Type B pancreatic cell (in vitro differentiated cells): Measurements from ENCODE around the gene CDK17. TPM values are rescaled to one million over a fixed set of nuclear protein-coding genes. Genes with fewer than 3 reads are reported as not detected.
A peak's percentile ranks its signal among the peaks of the same experiment; 100 is the strongest.

Experiments
- DNase-seq: peaks from one replicate; pipeline ENCODE4 v3.0.0; 2021; ENCODE audit warnings: mixed read lengths; ENCODE audit not compliant: unreplicated experiment; ENCODE audit errors: extremely low spot score
- H3K27ac Mint-ChIP-seq: 2 replicates; pipeline ENCODE4 v1.8.0; 2021; ENCODE audit warnings: mild to moderate bottlenecking, mixed read lengths
- H3K27me3 Mint-ChIP-seq: 2 replicates; pipeline ENCODE4 v1.8.0; 2021; ENCODE audit warnings: mixed read lengths
- H3K36me3 Mint-ChIP-seq: 2 replicates; pipeline ENCODE4 v1.8.0; 2021; ENCODE audit warnings: mixed read lengths
- H3K4me1 Mint-ChIP-seq: one replicate; pipeline ENCODE4 v1.8.0; 2021; ENCODE audit warnings: mixed read lengths; ENCODE audit not compliant: unreplicated experiment
- H3K4me3 Mint-ChIP-seq: 2 replicates; pipeline ENCODE4 v1.8.0; 2021; ENCODE audit warnings: mild to moderate bottlenecking, mixed read lengths
- H3K9me3 Mint-ChIP-seq: 2 replicates; pipeline ENCODE4 v1.8.0; 2021; ENCODE audit warnings: mixed read lengths
- long read RNA-seq: library from polyadenylated mRNA; unstranded; transcript quantifications from one replicate; pipeline ENCODE4 v2.0.0, GENCODE V29; 2020
- total RNA-seq: library from RNA; stranded (reverse); gene quantifications from 2 replicates; pipeline ENCODE4 v1.2.1, GENCODE V29; 2021; ENCODE audit warnings: low replicate concordance
- TF ChIP-seq, protein P1 (sequence below): fragments of 200-600 bp; sonication (generic); conservative IDR thresholded peaks from 2 replicates; pipeline ENCODE4 v1.5.0; 2021; ENCODE audit warnings: antibody characterized with exemption, mild to moderate bottlenecking

Gene CDK17
- 16.8 and 25.2 TPM in 2 replicates for total RNA-seq
- long read RNA-seq, partial matches to known transcripts = 0 of 4 reads
- long read RNA-seq, other reads (novel, unspliced or antisense) = 4 of 4 reads

DNA sequence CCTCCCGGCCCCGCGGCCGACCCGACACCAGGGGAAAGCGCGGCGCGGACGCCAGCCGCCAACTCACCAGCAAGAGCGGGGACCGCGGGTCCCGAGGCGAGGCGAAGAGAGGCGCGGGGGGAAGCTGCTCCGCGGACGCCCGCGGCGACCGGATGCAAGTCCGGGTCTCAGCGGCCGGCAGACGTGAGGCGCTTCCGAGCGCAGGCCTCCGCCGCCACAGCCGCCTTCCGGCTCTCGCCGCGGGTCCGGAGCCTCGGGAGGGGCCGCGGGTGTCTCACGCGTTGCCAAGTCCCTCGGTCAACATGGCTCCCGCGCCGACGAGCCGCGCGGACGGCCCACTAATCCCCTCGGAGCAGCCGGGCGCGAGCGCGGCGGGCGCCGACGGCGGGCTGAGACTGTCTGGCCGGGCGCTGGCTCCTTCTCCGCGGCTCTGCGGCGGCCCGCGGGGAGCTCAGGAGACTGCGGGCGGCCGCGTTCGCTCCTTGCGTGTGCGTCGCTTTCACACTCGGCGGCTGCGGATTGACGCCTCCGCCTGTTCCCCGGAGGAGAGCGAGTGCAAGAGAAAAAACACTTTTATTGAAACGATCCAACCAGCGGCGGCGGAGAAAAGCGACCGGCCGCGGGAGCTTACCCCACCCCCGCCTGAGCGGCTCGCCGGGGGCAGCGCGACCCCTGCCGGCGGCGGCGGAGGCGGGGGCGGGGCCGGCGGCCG is at the start of gene CDK17:
TSS of gene CDK17 (minus strand) at position 521 of the 712 bp plus-strand sequence. CDS start 65,603 bp downstream, outside the sequence.
- TF ChIP-seq, protein P1, sequence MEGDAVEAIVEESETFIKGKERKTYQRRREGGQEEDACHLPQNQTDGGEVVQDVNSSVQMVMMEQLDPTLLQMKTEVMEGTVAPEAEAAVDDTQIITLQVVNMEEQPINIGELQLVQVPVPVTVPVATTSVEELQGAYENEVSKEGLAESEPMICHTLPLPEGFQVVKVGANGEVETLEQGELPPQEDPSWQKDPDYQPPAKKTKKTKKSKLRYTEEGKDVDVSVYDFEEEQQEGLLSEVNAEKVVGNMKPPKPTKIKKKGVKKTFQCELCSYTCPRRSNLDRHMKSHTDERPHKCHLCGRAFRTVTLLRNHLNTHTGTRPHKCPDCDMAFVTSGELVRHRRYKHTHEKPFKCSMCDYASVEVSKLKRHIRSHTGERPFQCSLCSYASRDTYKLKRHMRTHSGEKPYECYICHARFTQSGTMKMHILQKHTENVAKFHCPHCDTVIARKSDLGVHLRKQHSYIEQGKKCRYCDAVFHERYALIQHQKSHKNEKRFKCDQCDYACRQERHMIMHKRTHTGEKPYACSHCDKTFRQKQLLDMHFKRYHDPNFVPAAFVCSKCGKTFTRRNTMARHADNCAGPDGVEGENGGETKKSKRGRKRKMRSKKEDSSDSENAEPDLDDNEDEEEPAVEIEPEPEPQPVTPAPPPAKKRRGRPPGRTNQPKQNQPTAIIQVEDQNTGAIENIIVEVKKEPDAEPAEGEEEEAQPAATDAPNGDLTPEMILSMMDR = peak; percentile 64
- Mint-ChIP-seq H3K4me3 (peak within 1 kb of the TSS; percentile 95), H3K27ac (peak within 1 kb of the TSS; percentile 92), H3K4me1 (peaks cover 34% of the 10 kb centered on the region), H3K27me3 (no peaks in the 10 kb centered on the region), H3K9me3 (no peaks in the 10 kb centered on the region), H3K36me3 (no peaks in the 10 kb centered on the region)
- DNase-seq = peak; percentile 86

DNA sequence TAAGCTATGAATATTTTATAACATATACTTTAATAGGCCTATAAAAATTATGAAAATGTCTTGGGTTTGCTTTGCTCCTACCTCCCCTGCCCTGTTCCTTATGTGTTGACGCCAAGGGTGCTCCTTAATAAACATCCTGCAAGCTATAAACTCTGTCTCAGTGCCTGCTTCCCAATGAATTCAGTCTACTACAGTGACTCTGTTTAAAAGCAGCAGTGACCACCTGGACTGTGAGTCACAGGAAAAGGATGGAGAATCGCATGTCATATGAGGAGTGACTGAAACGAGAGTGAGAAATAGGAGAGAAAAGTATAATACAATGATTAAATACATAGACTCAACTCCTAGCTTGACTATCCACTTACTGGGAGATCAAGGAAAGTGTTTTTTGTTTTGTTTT is 48.1 kb upstream of the CDK17 start:
- Mint-ChIP-seq H3K27me3 (no peaks in the 10 kb centered on the region), H3K27ac (no peak overlapping the region), H3K4me3 (no peak overlapping the region), H3K36me3 (no peaks in the 10 kb centered on the region), H3K4me1 (peaks cover 4% of the 10 kb centered on the region), H3K9me3 (no peaks in the 10 kb centered on the region)
- DNase-seq = no peak
- TF ChIP-seq, protein P1 = no peak

DNA sequence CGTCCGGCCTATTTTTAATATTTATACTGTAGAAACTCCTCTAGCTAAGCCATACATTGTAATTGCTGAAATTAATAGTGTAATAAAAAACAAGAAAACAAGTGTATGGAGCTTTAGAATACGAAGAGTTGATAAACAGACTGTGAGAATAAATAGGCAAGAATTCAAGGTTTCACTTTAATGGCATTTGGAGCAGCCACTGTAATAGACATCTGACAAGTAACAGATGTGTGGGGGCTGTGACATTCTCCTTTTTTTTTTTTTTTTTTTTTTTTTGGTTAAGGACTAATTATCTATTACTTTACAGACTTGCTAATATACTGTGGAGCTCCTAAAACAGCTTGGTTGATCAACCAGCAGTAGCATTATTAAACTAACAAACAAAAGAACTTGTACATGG is 47.0 kb upstream of the CDK17 start:
- Mint-ChIP-seq H3K27me3 (no peaks in the 10 kb centered on the region), H3K4me3 (no peak overlapping the region)

DNA sequence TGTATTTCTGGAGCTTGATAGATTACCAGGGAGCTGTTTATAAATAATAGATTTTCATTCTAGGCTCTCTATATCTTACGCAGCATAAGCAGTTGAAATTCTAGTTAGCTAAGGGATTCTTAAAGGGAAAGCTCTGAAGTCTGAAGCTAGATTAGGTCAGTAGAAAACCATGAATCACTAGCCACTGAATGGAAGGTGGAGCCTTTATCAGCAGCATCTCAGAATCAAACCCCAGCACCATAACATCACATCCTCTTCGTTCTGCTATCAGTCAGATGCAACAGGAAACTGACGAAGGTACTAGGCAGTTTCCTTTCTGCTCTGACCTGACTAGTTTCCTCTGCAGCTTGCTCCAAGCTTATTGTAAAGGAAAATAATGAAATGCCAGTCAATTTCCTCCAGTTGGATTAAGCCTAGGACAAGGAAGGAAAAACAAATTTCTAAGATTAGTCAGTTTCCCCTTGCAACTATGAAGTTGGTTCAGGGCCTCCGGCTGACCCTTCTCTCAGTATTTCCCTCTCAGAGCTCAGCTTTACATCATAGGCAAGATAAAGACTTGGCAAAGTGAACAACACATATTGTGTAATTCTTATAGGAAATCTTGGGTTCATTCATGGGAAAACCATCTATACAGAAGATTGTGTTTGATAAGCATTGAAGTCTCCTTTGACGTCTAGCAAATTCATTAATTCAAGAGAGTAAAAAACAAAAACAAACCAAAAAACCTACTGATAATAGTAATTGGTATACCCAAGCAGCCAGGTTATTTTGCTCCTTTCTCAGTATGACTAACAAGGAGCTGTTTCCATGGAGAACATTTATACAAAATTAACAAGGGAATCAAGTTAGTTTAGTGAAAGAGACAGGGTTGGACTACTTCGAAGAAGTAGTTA is 45.7 kb upstream of the CDK17 start:
- no peak for DNase-seq
- Mint-ChIP-seq H3K36me3 (no peaks in the 10 kb centered on the region), H3K4me3 (no peak overlapping the region), H3K4me1 (peaks cover 4% of the 10 kb centered on the region), H3K27ac (peak overlapping the region; percentile 43), H3K9me3 (no peaks in the 10 kb centered on the region), H3K27me3 (no peaks in the 10 kb centered on the region)
- TF ChIP-seq, protein P1 = no peak

More for the DNA sequence above, 47.0 kb upstream of the CDK17 start:
- no peak for DNase-seq
- Mint-ChIP-seq H3K36me3 (no peaks in the 10 kb centered on the region), H3K9me3 (no peaks in the 10 kb centered on the region), H3K27ac (no peak overlapping the region), H3K4me1 (peaks cover 4% of the 10 kb centered on the region)
- TF ChIP-seq, protein P1 = no peak

DNA sequence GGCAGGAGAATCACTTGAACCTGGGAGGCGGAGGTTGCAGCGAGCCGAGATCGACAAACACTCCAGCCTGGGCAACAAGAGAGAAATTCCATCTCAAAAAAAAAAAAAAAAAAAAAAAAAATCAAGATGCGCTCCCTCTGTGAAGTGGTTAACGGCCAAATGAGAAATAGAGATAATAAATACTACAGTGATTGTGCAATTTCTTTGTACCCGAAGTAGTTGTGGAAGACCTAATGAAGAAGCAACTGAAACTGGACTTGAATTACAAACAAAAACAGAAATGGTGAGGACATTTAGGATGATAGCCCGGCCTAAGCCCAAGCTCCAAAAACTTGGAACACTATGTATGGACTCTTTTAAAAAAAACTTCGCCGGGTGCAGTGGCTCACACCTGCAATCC is 44.2 kb upstream of the CDK17 start:
- Mint-ChIP-seq H3K4me3 (no peak overlapping the region), H3K9me3 (no peaks in the 10 kb centered on the region), H3K36me3 (no peaks in the 10 kb centered on the region), H3K4me1 (peaks cover 4% of the 10 kb centered on the region), H3K27me3 (no peaks in the 10 kb centered on the region), H3K27ac (no peak overlapping the region)
- DNase-seq = no peak
- TF ChIP-seq, protein P1 = no peak
